Measurements from ENCODE around the gene VSTM2L. TPM values are rescaled to one million over a fixed set of nuclear protein-coding genes. Genes with fewer than 3 reads are reported as not detected.

The VSTM2L gene
- total and polyA plus RNA-seq, 2 donors (not counting 3 experiments of a cell fraction or from before 2014, with no cell fraction given) = 0.18 TPM; not detected in 1

GRCh38 chr20:37890643-37891042, 12.3 kb upstream of the VSTM2L start:
- no peak overlapping the region for H3K27ac ChIP-seq (ENCODE audit: insufficient read depth, low read depth, low read length)
- H3K4me2 ChIP-seq (ENCODE audit: insufficient read depth, low read length) = no peak overlapping the region
- no peaks in the 10 kb centered on the region for H4K20me1 ChIP-seq (replicated peaks; ENCODE audit: control insufficient read depth, extremely low read depth, insufficient read depth, low read length)
- ChIA-PET CTCF (no interaction called here), POLR2A (no interaction called here)
- H3K79me2 ChIP-seq (ENCODE audit: control insufficient read depth, insufficient read depth, low read length) = no peaks in the 10 kb centered on the region
- H2AFZ ChIP-seq (ENCODE audit: low read depth, low read length) = no peak overlapping the region
- FAIRE-seq (no peak), DNase-seq (ENCODE audit: low read depth, low spot score) (no peak)
- no peaks in the 10 kb centered on the region for H3K27me3 ChIP-seq (ENCODE audit: control insufficient read depth in 2 of 2, insufficient read depth in 2 of 2, low read length in 2 of 2)
- H3K4me1 ChIP-seq (ENCODE audit: control insufficient read depth, extremely low read depth, insufficient read depth, low read length) = no peaks in the 10 kb centered on the region
- intact Hi-C loops (cut with micrococcal nuclease) = no loop called here
- H3K36me3 ChIP-seq (ENCODE audit: control insufficient read depth in 2 of 2, extremely low read depth in 1 of 2, insufficient read depth in 2 of 2, low read length in 2 of 2) = no peaks in the 10 kb centered on the region
- BruUV-seq (replicated peaks) = no TSS peak
- no peak overlapping the region for H3K9ac ChIP-seq (replicated peaks; ENCODE audit: extremely low read depth, insufficient read depth, low read length)
- dilution Hi-C loops (cut with MboI; ENCODE audit: extremely low pct_ligation_motif_present, low sequenced_read_pairs) = no loop called here
- H3K4me3 ChIP-seq (replicated peaks in 1 of 3; ENCODE audit: insufficient read depth in 1 of 3, low read depth in 1 of 3, low read length in 3 of 3) = no peak overlapping the region
- TF ChIP-seq GATA2 (IDR thresholded peaks at IDR 0.05; ENCODE audit: insufficient read depth, insufficient read length, low read depth, low read length) (no peak), FOS (IDR thresholded peaks at IDR 0.05; ENCODE audit: borderline replicate concordance, insufficient read depth, low read length) (no peak), MYC (IDR thresholded peaks at IDR 0.05; ENCODE audit: low read depth, low read length) (no peak)
- TF ChIP-seq, protein P1, sequence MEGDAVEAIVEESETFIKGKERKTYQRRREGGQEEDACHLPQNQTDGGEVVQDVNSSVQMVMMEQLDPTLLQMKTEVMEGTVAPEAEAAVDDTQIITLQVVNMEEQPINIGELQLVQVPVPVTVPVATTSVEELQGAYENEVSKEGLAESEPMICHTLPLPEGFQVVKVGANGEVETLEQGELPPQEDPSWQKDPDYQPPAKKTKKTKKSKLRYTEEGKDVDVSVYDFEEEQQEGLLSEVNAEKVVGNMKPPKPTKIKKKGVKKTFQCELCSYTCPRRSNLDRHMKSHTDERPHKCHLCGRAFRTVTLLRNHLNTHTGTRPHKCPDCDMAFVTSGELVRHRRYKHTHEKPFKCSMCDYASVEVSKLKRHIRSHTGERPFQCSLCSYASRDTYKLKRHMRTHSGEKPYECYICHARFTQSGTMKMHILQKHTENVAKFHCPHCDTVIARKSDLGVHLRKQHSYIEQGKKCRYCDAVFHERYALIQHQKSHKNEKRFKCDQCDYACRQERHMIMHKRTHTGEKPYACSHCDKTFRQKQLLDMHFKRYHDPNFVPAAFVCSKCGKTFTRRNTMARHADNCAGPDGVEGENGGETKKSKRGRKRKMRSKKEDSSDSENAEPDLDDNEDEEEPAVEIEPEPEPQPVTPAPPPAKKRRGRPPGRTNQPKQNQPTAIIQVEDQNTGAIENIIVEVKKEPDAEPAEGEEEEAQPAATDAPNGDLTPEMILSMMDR (IDR thresholded peaks at IDR 0.05; ENCODE audit: extremely low read depth in 1 of 2, insufficient read depth in 1 of 2, low read depth in 1 of 2, low read length in 2 of 2) = no peak
- TF ChIP-seq, protein P2, sequence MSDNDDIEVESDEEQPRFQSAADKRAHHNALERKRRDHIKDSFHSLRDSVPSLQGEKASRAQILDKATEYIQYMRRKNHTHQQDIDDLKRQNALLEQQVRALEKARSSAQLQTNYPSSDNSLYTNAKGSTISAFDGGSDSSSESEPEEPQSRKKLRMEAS (IDR thresholded peaks at IDR 0.05; ENCODE audit: insufficient read depth, insufficient read length) = no peak
- no peaks in the 10 kb centered on the region for H3K9me3 ChIP-seq (replicated peaks; ENCODE audit: control insufficient read depth, insufficient read depth, low read length)
- no peaks in the 10 kb centered on the region for H3K9me1 ChIP-seq (replicated peaks; ENCODE audit: control insufficient read depth, extremely low read depth, insufficient read depth, low read length)

- DNase-seq (ENCODE audit: low read depth, low spot score) (no peak), FAIRE-seq (no peak)
- intact Hi-C loops (cut with micrococcal nuclease) (no loop called here), dilution Hi-C loops (cut with MboI; ENCODE audit: extremely low pct_ligation_motif_present, low sequenced_read_pairs) (no loop called here)
- no peaks in the 10 kb centered on the region for H3K9me1 ChIP-seq (replicated peaks; ENCODE audit: control insufficient read depth, extremely low read depth, insufficient read depth, low read length)
- POLR2A ChIA-PET = no interaction called here
- H3K36me3 ChIP-seq (ENCODE audit: control insufficient read depth in 2 of 2, extremely low read depth in 1 of 2, insufficient read depth in 2 of 2, low read length in 2 of 2) = no peaks in the 10 kb centered on the region
- H4K20me1 ChIP-seq (replicated peaks; ENCODE audit: control insufficient read depth, extremely low read depth, insufficient read depth, low read length) = no peaks in the 10 kb centered on the region
- no peak overlapping the region for H3K4me2 ChIP-seq (ENCODE audit: insufficient read depth, low read length)
- no peak overlapping the region for H3K27ac ChIP-seq (ENCODE audit: insufficient read depth, low read depth, low read length)
- CTCF ChIA-PET = interaction anchor here (1.8 kb wide), 1 partner anchor 9 kb away, joined by 5 read pairs; no protein-coding TSS in a partner anchor
- no TSS peak for BruUV-seq (replicated peaks)
- H3K79me2 ChIP-seq (ENCODE audit: control insufficient read depth, insufficient read depth, low read length) = no peaks in the 10 kb centered on the region
- no peak overlapping the region for H2AFZ ChIP-seq (ENCODE audit: low read depth, low read length)
- H3K9me3 ChIP-seq (replicated peaks; ENCODE audit: control insufficient read depth, insufficient read depth, low read length) = no peaks in the 10 kb centered on the region
- no peaks in the 10 kb centered on the region for H3K27me3 ChIP-seq (ENCODE audit: control insufficient read depth in 2 of 2, insufficient read depth in 2 of 2, low read length in 2 of 2)
- no peak overlapping the region for H3K4me3 ChIP-seq (replicated peaks in 1 of 3; ENCODE audit: insufficient read depth in 1 of 3, low read depth in 1 of 3, low read length in 3 of 3)
- TF ChIP-seq JUN (IDR thresholded peaks at IDR 0.05; ENCODE audit: borderline replicate concordance, insufficient read depth, insufficient read length, low read depth) = no peak
- TF ChIP-seq, protein P1 (IDR thresholded peaks at IDR 0.05; ENCODE audit: extremely low read depth in 1 of 2, insufficient read depth in 1 of 2, low read depth in 1 of 2, low read length in 2 of 2) = no peak
- no peak for TF ChIP-seq GATA2 (IDR thresholded peaks at IDR 0.05; ENCODE audit: insufficient read depth, insufficient read length, low read depth, low read length)
- no peak for TF ChIP-seq EZH2 (IDR thresholded peaks at IDR 0.05; ENCODE audit: borderline replicate concordance, low read depth, low read length, severe bottlenecking)
- TF ChIP-seq POLR2AphosphoS5 (IDR thresholded peaks at IDR 0.05; ENCODE audit: insufficient read depth, low read depth, low read length) = no peak
- TF ChIP-seq FOS (IDR thresholded peaks at IDR 0.05; ENCODE audit: borderline replicate concordance, insufficient read depth, low read length) = no peak
- TF ChIP-seq, protein P2 (IDR thresholded peaks at IDR 0.05; ENCODE audit: insufficient read depth, insufficient read length) = no peak
- no peak for TF ChIP-seq MYC (IDR thresholded peaks at IDR 0.05; ENCODE audit: low read depth, low read length)
- H3K4me1 ChIP-seq (ENCODE audit: control insufficient read depth, extremely low read depth, insufficient read depth, low read length) = no peaks in the 10 kb centered on the region
- H3K9ac ChIP-seq (replicated peaks; ENCODE audit: extremely low read depth, insufficient read depth, low read length) = no peak overlapping the region
Observed at GRCh38 chr20:37892001-37892400, 10.9 kb upstream of the VSTM2L start.
